Keratinocyte (primary cell): Measurements from ENCODE around the gene RBMS3. TPM values are rescaled to one million over a fixed set of nuclear protein-coding genes. Genes with fewer than 3 reads are reported as not detected.

Source experiments
- DNase-seq: peaks from one replicate; pipeline ENCODE4 v3.0.0-alpha.2; 2011; ENCODE audit warnings: low read depth, missing footprints, low spot score
- FAIRE-seq: peaks from 2 replicates; lab custom pipeline; 2011; peaks lifted over from hg19 to GRCh38; lab: Jason Lieb, UNC
- H2AFZ ChIP-seq: 2 replicates; pipeline ENCODE4 v1.6.0; 2012; ENCODE audit warnings: low read length, control low read depth, inconsistent platforms; ENCODE audit not compliant: control insufficient read depth
- H3K27ac ChIP-seq: 2 replicates; pipeline ENCODE4 v1.5.1; 2011; ENCODE audit warnings: low read length; ENCODE audit not compliant: control insufficient read depth, insufficient read depth
- H3K27me3 ChIP-seq: 3 replicates; pipeline ENCODE4 v1.6.0; 2011; ENCODE audit warnings: low read length; ENCODE audit not compliant: control insufficient read depth, insufficient read depth; ENCODE audit errors: extremely low read depth
- H3K36me3 ChIP-seq, 2 experiments: 2 replicates in 1 of 2; 3 replicates in 1 of 2; pipeline ENCODE4 v1.5.1; 2011; ENCODE audit warnings: low read length in 2 of 2, mild to moderate bottlenecking in 1 of 2; ENCODE audit not compliant: control insufficient read depth in 2 of 2, insufficient read depth in 2 of 2; ENCODE audit errors: extremely low read depth in 1 of 2
- H3K4me1 ChIP-seq: 3 replicates; pipeline ENCODE4 v1.5.1; 2011; ENCODE audit warnings: low read length; ENCODE audit not compliant: control insufficient read depth, insufficient read depth; ENCODE audit errors: extremely low read depth
- H3K4me2 ChIP-seq: 3 replicates; pipeline ENCODE4 v1.6.0; 2011; ENCODE audit warnings: low read depth, low read length; ENCODE audit not compliant: control insufficient read depth, insufficient read depth; ENCODE audit errors: extremely low read depth
- H3K4me3 ChIP-seq, 3 experiments: fragments of 200-600 bp in 1 of 3; sonication (generic) in 1 of 3; 2 replicates in 2 of 3; 3 replicates in 1 of 3; pipeline ENCODE4 v1.5.1; 2011 to 2016; ENCODE audit warnings: low read length in 3 of 3, mild to moderate bottlenecking in 3 of 3, control low read depth in 2 of 3, inconsistent platforms in 1 of 3, low read depth in 1 of 3, mixed read lengths in 1 of 3, mixed run types in 1 of 3, moderate library complexity in 1 of 3; ENCODE audit not compliant: control insufficient read depth in 2 of 3, insufficient read depth in 2 of 3; ENCODE audit errors: extremely low read depth in 1 of 3
- H3K79me2 ChIP-seq: 2 replicates; pipeline ENCODE4 v1.6.0; 2012; ENCODE audit warnings: low read length; ENCODE audit not compliant: control insufficient read depth, insufficient read depth
- H3K9ac ChIP-seq: 3 replicates; pipeline ENCODE4 v1.6.0; 2011; ENCODE audit warnings: low read length; ENCODE audit not compliant: control insufficient read depth, insufficient read depth; ENCODE audit errors: extremely low read depth
- H3K9me1 ChIP-seq: 3 replicates; pipeline ENCODE4 v1.6.0; 2011; ENCODE audit warnings: low read length; ENCODE audit not compliant: control insufficient read depth, insufficient read depth; ENCODE audit errors: extremely low read depth
- H3K9me3 ChIP-seq: 2 replicates; pipeline ENCODE4 v1.5.1; 2012; ENCODE audit warnings: low read depth, low read length; ENCODE audit not compliant: control insufficient read depth
- H4K20me1 ChIP-seq: 3 replicates; pipeline ENCODE4 v1.6.0; 2011; ENCODE audit warnings: low read length; ENCODE audit not compliant: control insufficient read depth, insufficient read depth; ENCODE audit errors: extremely low read depth
- CTCF ChIP-seq, 3 experiments: IDR thresholded peaks in 1 of 3; conservative IDR thresholded peaks in 1 of 3; optimal IDR thresholded peaks in 1 of 3; 2 replicates in 2 of 3; 3 replicates in 1 of 3; pipeline versions ENCODE3 to v1.5.1; 2011; ENCODE audit warnings: low read length in 3 of 3, mild to moderate bottlenecking in 3 of 3, moderate library complexity in 2 of 3, control low read depth in 1 of 3, inconsistent platforms in 1 of 3; ENCODE audit not compliant: insufficient read depth in 2 of 3; ENCODE audit errors: extremely low read depth in 1 of 3
- EZH2 ChIP-seq: IDR thresholded peaks from one replicate; pipeline ENCODE4 v1.6.1; 2012; ENCODE audit warnings: inconsistent platforms, mild to moderate bottlenecking, low read length, moderate library complexity
- dilution Hi-C: fragments of 300-500 bp; cut with MboI; formaldehyde crosslinking; loops from one replicate; pipeline ENCODE4 v1.7.0; 2020; ENCODE audit warnings: low sequenced_read_pairs; ENCODE audit not compliant: extremely low pct_ligation_motif_present
- polyA plus RNA-seq, 5 experiments: library from polyadenylated mRNA; depleted of rRNA in 3 of 5; stranded (reverse) in 3 of 5; stranded (forward) in 1 of 5; unstranded in 1 of 5; fragments of >200 nt; gene quantifications; 1 replicate in 1 of 5; 2 replicates in 3 of 5; 3 replicates in 1 of 5; pipeline versions ENCODE4 v1.2.1 to v1.2.3, GENCODE V29; 2011 to 2012; ENCODE audit warnings: missing spikeins in 2 of 5, low read depth in 1 of 5, low replicate concordance in 1 of 5

RBMS3 gene
- polyA plus RNA-seq, 1 donor (not counting 4 experiments of a cell fraction or from before 2014, with no cell fraction given) = 2.3 TPM

- TF ChIP-seq CTCF (optimal IDR thresholded peaks at IDR 0.05 in 1 of 3, IDR thresholded peaks at IDR 0.05 in 1 of 3, conservative IDR thresholded peaks at IDR 0.05 in 1 of 3; ENCODE audit: extremely low read depth in 1 of 3, insufficient read depth in 2 of 3, low read length in 3 of 3) = no peak
- TF ChIP-seq EZH2 = no peak
- no peaks in the 10 kb centered on the region for H4K20me1 ChIP-seq
- dilution Hi-C loops = no loop called here
- H3K27ac ChIP-seq = no peak overlapping the region
- DNase-seq (no peak), FAIRE-seq (no peak)
- H2AFZ ChIP-seq = no peak overlapping the region
- H3K4me1 ChIP-seq = peaks cover 21% of the 10 kb centered on the region
- no peaks in the 10 kb centered on the region for H3K9me3 ChIP-seq
- H3K9me1 ChIP-seq = no peaks in the 10 kb centered on the region
- H3K27me3 ChIP-seq = no peaks in the 10 kb centered on the region
- no peaks in the 10 kb centered on the region for H3K36me3 ChIP-seq
- no peak overlapping the region for H3K4me3 ChIP-seq
- H3K4me2 ChIP-seq = no peak overlapping the region
- no peak overlapping the region for H3K9ac ChIP-seq
- H3K79me2 ChIP-seq = no peaks in the 10 kb centered on the region
Measured at GRCh38 chr3:29763115-29763514, 482.2 kb downstream of the RBMS3 start.

GRCh38 chr3:29764041-29764440 is 483.2 kb downstream of the RBMS3 start:
- no peak overlapping the region for H3K4me2 ChIP-seq
- no peak for DNase-seq

More at GRCh38 chr3:29764041-29764440, 483.2 kb downstream of the RBMS3 start:
- no peaks in the 10 kb centered on the region for H3K36me3 ChIP-seq
- TF ChIP-seq CTCF (optimal IDR thresholded peaks at IDR 0.05 in 1 of 3, IDR thresholded peaks at IDR 0.05 in 1 of 3, conservative IDR thresholded peaks at IDR 0.05 in 1 of 3; ENCODE audit: extremely low read depth in 1 of 3, insufficient read depth in 2 of 3, low read length in 3 of 3) (no peak), EZH2 (no peak)
- peaks cover 11% of the 10 kb centered on the region for H3K4me1 ChIP-seq
- no peaks in the 10 kb centered on the region for H3K79me2 ChIP-seq
- H3K27ac ChIP-seq = no peak overlapping the region
- H3K27me3 ChIP-seq = no peaks in the 10 kb centered on the region
- no peak for FAIRE-seq
- H3K4me3 ChIP-seq = no peak overlapping the region
- H3K9ac ChIP-seq = no peak overlapping the region
- no peak overlapping the region for H2AFZ ChIP-seq
- dilution Hi-C loops = no loop called here
- no peaks in the 10 kb centered on the region for H4K20me1 ChIP-seq
- no peaks in the 10 kb centered on the region for H3K9me1 ChIP-seq
- H3K9me3 ChIP-seq = no peaks in the 10 kb centered on the region
